ENCODE measurements around the gene TRIM38.

The TRIM38 gene

DNA sequence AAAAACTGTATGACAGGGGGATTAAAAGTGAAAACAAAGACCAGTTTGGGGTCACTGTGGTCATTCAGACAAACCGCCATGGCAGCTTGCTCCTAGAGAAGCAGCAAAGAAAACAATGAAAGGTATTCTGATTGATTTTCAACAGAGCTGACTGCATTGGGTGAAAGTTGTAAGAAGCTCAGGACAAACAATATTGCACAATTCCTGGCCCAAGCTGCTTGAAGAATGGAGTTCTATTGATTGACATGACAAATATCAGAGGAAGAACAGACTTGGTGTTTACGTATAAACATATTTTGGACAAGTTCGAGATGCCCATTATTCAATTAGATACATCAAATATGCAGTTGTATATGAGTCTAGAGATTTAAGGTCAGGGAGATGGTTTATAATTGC lies 62.0 kb downstream of the TRIM38 start:
- TF ChIP-seq ZNF521 (tag by site-specific recombination; IDR thresholded peaks at IDR 0.05) = no peak
- TF ChIP-seq ZNF18 (tag by site-specific recombination; IDR thresholded peaks at IDR 0.05) = no peak
- no peak for TF ChIP-seq ZSCAN4 (tag by site-specific recombination; IDR thresholded peaks at IDR 0.05)
- TF ChIP-seq ZNF2 (tag by site-specific recombination; IDR thresholded peaks at IDR 0.05) = no peak
- TF ChIP-seq PATZ1 (tag by site-specific recombination; IDR thresholded peaks at IDR 0.05) = no peak
- TF ChIP-seq ZNF37A (tag by site-specific recombination; IDR thresholded peaks at IDR 0.05) = no peak
- no peak for TF ChIP-seq ZIC2 (tag by site-specific recombination; IDR thresholded peaks at IDR 0.05)
- TF ChIP-seq ZNF274 (IDR thresholded peaks at IDR 0.05; ENCODE audit: low read length) = no peak
- no peak for TF ChIP-seq ZNF274 (tag by site-specific recombination; IDR thresholded peaks at IDR 0.05; ENCODE audit: borderline replicate concordance)
- no peak for TF ChIP-seq ZNF174 (tag by site-specific recombination; IDR thresholded peaks at IDR 0.05)
- TF ChIP-seq ZNF354C (tag by site-specific recombination; IDR thresholded peaks at IDR 0.05; ENCODE audit: borderline replicate concordance, low read depth) = no peak
- TF ChIP-seq ZNF184 (tag by site-specific recombination; IDR thresholded peaks at IDR 0.05) = no peak
- no peak for TF ChIP-seq ZNF148 (tag by site-specific recombination; IDR thresholded peaks at IDR 0.05; ENCODE audit: borderline replicate concordance)
- TF ChIP-seq, protein P1, sequence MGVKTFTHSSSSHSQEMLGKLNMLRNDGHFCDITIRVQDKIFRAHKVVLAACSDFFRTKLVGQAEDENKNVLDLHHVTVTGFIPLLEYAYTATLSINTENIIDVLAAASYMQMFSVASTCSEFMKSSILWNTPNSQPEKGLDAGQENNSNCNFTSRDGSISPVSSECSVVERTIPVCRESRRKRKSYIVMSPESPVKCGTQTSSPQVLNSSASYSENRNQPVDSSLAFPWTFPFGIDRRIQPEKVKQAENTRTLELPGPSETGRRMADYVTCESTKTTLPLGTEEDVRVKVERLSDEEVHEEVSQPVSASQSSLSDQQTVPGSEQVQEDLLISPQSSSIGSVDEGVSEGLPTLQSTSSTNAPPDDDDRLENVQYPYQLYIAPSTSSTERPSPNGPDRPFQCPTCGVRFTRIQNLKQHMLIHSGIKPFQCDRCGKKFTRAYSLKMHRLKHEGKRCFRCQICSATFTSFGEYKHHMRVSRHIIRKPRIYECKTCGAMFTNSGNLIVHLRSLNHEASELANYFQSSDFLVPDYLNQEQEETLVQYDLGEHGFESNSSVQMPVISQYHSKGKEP (tag by site-specific recombination; IDR thresholded peaks at IDR 0.05) = no peak
- Histone ChIP-seq H3K36me3 (ENCODE audit: control insufficient read depth in 2 of 2, insufficient read depth in 1 of 2, low read length in 2 of 2) (no peaks in the 10 kb centered on the region), H3K4me1 (ENCODE audit: control insufficient read depth, insufficient read depth, low read length) (peaks cover 15% of the 10 kb centered on the region), H3K4me3 (ENCODE audit: low read depth, low read length) (no peak overlapping the region), H3K27ac (ENCODE audit: extremely low read depth, low read depth, low read length) (no peak overlapping the region), H3K9me3 (ENCODE audit: control insufficient read depth, insufficient read depth, low read depth, low read length) (no peaks in the 10 kb centered on the region)
- POLR2A ChIA-PET = interaction anchor here (0.7 to 3.1 kb wide), 6 partner anchors 9 to 261 kb away, joined by 3 to 39 read pairs (median 12); a partner anchor contains a TSS
- CTCF ChIA-PET = interaction anchor here (0.5 to 17.8 kb wide), 10 partner anchors 8 to 558 kb away, joined by 3 to 198 read pairs (median 8); no protein-coding TSS in a partner anchor
